ENCODE results near the gene PMF1.
"Not testable (repeated sequence)": the region's sequence is repeated elsewhere in the genome, so short reads cannot be mapped to it uniquely, and the experiment has no call there.

Gene PMF1

DNA sequence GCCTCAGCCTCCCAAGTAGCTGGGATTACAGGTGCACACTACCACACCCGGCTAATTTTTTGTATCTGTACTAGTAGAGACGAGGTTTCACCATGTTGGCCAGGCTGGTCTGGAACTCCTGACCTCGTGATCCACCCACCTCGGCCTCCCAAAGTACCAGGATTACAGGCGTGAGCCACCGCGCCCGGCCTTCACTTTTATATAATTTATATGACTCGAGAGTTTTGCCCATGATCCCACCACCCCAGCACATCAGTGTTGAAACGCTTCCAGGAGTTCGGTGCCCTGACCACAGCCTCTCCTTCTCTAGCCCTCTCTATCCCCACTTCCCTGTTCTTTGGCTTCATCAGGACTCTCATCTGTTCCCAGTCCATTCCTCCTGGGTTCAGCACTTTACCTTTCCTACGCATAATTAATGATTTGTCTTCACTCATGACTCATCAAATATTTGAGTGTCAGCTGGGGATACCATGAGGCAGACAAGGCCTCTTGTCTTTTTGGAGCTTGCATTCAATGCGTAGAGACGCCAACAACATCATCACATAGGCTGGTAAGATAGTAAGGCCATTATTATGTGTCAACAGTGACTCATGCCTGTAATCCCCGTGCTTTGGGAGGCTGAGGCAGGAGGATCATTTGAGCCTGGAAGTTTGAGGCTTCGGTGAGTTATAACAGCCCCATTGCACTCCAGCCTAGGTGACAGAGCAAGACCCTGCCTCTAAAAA, 1.4 kb downstream of the PMF1 start:
- Histone ChIP-seq H3K4me3 (replicated peaks; ENCODE audit: insufficient read depth, low read length) (no peak overlapping the region; the same call in 1 of the 2 replicates), H3K27ac (replicated peaks) (peak overlapping the region; percentile 93)
- no peak for DNase-seq (ENCODE audit: low read depth in 1 of 2, low spot score in 1 of 2)

DNA sequence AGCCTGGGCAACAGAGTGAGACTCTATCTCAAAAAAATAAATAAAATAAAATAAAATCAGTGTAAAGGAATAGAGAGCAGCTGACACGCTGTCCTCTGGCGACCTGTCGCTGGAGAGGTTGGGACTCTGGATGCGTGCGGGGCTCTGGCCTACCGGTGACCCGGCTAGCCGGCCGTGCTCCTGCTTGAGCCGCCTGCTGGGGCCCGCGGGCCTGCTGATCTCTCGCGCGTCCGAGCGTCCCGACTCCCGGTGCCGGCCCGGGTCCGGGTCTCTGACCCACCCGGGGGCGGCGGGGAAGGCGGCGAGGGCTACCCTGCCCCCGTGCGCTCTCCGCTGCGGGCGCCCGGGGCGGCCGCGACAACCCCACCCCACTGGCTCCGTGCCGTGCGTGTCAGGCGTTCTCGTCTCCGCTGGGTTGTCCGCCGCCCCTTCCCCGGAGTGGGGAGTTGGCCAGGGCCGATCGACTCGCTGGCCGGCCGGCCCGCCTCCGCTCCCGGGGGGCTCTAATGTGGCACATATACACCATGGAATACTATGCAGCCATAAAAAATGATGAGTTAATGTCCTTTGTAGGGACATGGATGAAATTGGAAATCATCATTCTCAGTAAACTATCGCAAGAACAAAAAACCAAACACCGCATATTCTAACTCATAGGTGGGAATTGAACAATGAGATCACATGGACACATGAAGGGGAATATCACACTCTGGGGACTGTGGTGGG, 3.7 kb downstream of the PMF1 start:
- DNase-seq (ENCODE audit: low read depth in 1 of 2, low spot score in 1 of 2); H3K27me3 ChIP-seq (ENCODE audit: insufficient read depth, poor library complexity, severe bottlenecking); H3K4me3 ChIP-seq (replicated peaks; ENCODE audit: insufficient read depth, low read length); H3K27ac ChIP-seq (replicated peaks): not testable (repeated sequence)

More for the DNA sequence above, 1.4 kb downstream of the PMF1 start:
- no peaks in the 10 kb centered on the region for H3K27me3 ChIP-seq (ENCODE audit: insufficient read depth, poor library complexity, severe bottlenecking)
- TF ChIP-seq GABPA (IDR thresholded peaks at IDR 0.05; ENCODE audit: low read depth) (no peak), POLR2AphosphoS5 (IDR thresholded peaks at IDR 0.05; ENCODE audit: low read depth) (no peak), SPI1 (IDR thresholded peaks at IDR 0.05; ENCODE audit: borderline replicate concordance, low read depth) (no peak)
- TF ChIP-seq, protein P1, sequence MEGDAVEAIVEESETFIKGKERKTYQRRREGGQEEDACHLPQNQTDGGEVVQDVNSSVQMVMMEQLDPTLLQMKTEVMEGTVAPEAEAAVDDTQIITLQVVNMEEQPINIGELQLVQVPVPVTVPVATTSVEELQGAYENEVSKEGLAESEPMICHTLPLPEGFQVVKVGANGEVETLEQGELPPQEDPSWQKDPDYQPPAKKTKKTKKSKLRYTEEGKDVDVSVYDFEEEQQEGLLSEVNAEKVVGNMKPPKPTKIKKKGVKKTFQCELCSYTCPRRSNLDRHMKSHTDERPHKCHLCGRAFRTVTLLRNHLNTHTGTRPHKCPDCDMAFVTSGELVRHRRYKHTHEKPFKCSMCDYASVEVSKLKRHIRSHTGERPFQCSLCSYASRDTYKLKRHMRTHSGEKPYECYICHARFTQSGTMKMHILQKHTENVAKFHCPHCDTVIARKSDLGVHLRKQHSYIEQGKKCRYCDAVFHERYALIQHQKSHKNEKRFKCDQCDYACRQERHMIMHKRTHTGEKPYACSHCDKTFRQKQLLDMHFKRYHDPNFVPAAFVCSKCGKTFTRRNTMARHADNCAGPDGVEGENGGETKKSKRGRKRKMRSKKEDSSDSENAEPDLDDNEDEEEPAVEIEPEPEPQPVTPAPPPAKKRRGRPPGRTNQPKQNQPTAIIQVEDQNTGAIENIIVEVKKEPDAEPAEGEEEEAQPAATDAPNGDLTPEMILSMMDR (IDR thresholded peaks at IDR 0.05; ENCODE audit: insufficient read depth, low read length) = no peak
- TF ChIP-seq, protein P2, sequence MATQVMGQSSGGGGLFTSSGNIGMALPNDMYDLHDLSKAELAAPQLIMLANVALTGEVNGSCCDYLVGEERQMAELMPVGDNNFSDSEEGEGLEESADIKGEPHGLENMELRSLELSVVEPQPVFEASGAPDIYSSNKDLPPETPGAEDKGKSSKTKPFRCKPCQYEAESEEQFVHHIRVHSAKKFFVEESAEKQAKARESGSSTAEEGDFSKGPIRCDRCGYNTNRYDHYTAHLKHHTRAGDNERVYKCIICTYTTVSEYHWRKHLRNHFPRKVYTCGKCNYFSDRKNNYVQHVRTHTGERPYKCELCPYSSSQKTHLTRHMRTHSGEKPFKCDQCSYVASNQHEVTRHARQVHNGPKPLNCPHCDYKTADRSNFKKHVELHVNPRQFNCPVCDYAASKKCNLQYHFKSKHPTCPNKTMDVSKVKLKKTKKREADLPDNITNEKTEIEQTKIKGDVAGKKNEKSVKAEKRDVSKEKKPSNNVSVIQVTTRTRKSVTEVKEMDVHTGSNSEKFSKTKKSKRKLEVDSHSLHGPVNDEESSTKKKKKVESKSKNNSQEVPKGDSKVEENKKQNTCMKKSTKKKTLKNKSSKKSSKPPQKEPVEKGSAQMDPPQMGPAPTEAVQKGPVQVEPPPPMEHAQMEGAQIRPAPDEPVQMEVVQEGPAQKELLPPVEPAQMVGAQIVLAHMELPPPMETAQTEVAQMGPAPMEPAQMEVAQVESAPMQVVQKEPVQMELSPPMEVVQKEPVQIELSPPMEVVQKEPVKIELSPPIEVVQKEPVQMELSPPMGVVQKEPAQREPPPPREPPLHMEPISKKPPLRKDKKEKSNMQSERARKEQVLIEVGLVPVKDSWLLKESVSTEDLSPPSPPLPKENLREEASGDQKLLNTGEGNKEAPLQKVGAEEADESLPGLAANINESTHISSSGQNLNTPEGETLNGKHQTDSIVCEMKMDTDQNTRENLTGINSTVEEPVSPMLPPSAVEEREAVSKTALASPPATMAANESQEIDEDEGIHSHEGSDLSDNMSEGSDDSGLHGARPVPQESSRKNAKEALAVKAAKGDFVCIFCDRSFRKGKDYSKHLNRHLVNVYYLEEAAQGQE (IDR thresholded peaks at IDR 0.05; ENCODE audit: insufficient replicate concordance, low read depth) = no peak

DNA sequence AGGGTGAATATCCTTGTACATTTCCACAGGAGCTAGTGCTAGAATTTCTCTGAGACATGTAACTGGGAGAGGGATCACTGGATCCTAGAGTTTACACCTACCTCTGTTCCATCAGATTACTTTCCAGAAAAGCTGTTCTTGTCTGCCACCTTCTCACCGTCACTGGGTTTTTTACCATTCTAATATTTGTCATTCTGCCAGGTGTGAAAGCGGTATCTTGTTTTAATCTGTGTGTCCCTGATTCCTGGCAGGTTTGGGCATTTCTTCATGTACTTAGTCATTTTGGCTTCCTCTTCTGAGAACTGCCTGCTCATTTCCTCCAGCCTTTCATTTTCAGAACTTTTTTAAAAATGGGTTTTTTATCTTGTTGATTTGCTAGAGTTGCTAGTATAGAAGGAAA, 5.1 kb downstream of the PMF1 start:
- peak; percentile 30; the same call in 1 of the 2 replicates for TF ChIP-seq SPI1 (IDR thresholded peaks at IDR 0.05; ENCODE audit: borderline replicate concordance, low read depth)
- TF ChIP-seq, protein P2 (IDR thresholded peaks at IDR 0.05; ENCODE audit: insufficient replicate concordance, low read depth) = no peak
- Histone ChIP-seq H3K4me3 (replicated peaks; ENCODE audit: insufficient read depth, low read length) (no peak overlapping the region), H3K27ac (replicated peaks) (peak overlapping the region; percentile 39), H3K27me3 (ENCODE audit: insufficient read depth, poor library complexity, severe bottlenecking) (no peaks in the 10 kb centered on the region)
- peak in 1 of 2 experiments; percentile 29 for DNase-seq (ENCODE audit: low read depth in 1 of 2, low spot score in 1 of 2)

DNA sequence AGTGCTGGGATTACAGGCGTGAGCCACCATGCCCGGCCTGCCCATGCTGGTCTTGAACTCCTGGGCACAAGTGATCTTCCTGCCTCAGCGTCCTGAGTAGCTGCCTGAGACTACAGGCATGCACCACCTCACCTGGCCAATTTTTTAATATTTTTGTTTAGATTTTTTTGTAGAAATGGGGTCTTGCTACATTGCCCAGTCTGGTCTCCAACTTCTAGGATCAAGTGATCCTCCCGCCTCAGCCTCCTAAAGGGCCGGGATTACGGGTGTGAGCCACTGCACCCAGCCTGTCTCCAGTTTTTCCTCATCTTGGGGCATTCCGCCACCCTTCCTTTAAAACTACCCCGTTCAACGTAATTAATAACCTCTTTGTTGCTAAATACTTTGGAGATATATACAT, 7.4 kb downstream of the PMF1 start:
- no peak overlapping the region for H3K4me3 ChIP-seq (replicated peaks; ENCODE audit: insufficient read depth, low read length)
- H3K27ac ChIP-seq (replicated peaks) = no peak overlapping the region
- TF ChIP-seq, protein P1 (IDR thresholded peaks at IDR 0.05; ENCODE audit: insufficient read depth, low read length) = no peak
- TF ChIP-seq POLR2AphosphoS5 (IDR thresholded peaks at IDR 0.05; ENCODE audit: low read depth) (no peak), SPI1 (IDR thresholded peaks at IDR 0.05; ENCODE audit: borderline replicate concordance, low read depth) (no peak)
- TF ChIP-seq, protein P2 (IDR thresholded peaks at IDR 0.05; ENCODE audit: insufficient replicate concordance, low read depth) = no peak
- no peaks in the 10 kb centered on the region for H3K27me3 ChIP-seq (ENCODE audit: insufficient read depth, poor library complexity, severe bottlenecking)
- DNase-seq (ENCODE audit: low read depth in 1 of 2, low spot score in 1 of 2) = no peak

Data from HL-60 (cell line).